H1 (cell line): ENCODE results near the gene HNF1B. TPM values are rescaled to one million over a fixed set of nuclear protein-coding genes. Genes with fewer than 3 reads are reported as not detected.

Source experiments
- CTCF ChIA-PET: fragments of 300-600 bp; sonication (Branson Sonifier 250); formaldehyde crosslinking; loops from one replicate; lab custom pipeline; 2021; ENCODE audit not compliant: partially characterized antibody; lab: Charles Lee
- POLR2A ChIA-PET: fragments of 300-600 bp; sonication (Branson Sonifier 250); formaldehyde crosslinking; loops from one replicate; lab custom pipeline; 2021; ENCODE audit warnings: inconsistent platforms; ENCODE audit not compliant: partially characterized antibody; lab: Charles Lee
- DNase-seq, 2 experiments: peaks; one replicate each; pipeline versions ENCODE4 v3.0.0 to v3.0.0-alpha.2; 2010 to 2022; ENCODE audit warnings: low spot score in 2 of 2, low read depth in 1 of 2, mixed read lengths in 1 of 2
- FAIRE-seq: peaks from 2 replicates; lab custom pipeline; 2011; peaks lifted over from hg19 to GRCh38; lab: Jason Lieb, UNC
- H2AFZ ChIP-seq: 2 replicates; pipeline ENCODE4 v1.8.1; 2012; ENCODE audit warnings: low read length, inconsistent platforms
- H2AK5ac ChIP-seq: 2 replicates; pipeline ENCODE4 v1.6.1; 2013; ENCODE audit warnings: low read depth, low read length
- H2BK120ac ChIP-seq: replicated peaks from 2 replicates; pipeline ENCODE3; 2013; ENCODE audit warnings: low read depth, low read length, inconsistent platforms
- H2BK12ac ChIP-seq: 2 replicates; pipeline ENCODE4 v1.6.1; 2013; ENCODE audit warnings: low read depth, low read length
- H2BK15ac ChIP-seq: 2 replicates; pipeline ENCODE4 v1.6.1; 2013; ENCODE audit warnings: low read length
- H2BK20ac ChIP-seq: 2 replicates; pipeline ENCODE4 v1.6.1; 2013; ENCODE audit warnings: low read length
- H2BK5ac ChIP-seq: 2 replicates; pipeline ENCODE4 v1.6.1; 2013; ENCODE audit warnings: low read depth, low read length
- H3K14ac ChIP-seq: 2 replicates; pipeline ENCODE4 v1.6.1; 2013; ENCODE audit warnings: inconsistent platforms; ENCODE audit not compliant: insufficient read length
- H3K18ac ChIP-seq: 2 replicates; pipeline ENCODE4 v1.6.1; 2013; ENCODE audit warnings: low read length; ENCODE audit errors: extremely low read depth
- H3K23ac ChIP-seq: 2 replicates; pipeline ENCODE4 v1.6.1; 2013; ENCODE audit warnings: inconsistent platforms; ENCODE audit not compliant: insufficient read length
- H3K23me2 ChIP-seq: 2 replicates; pipeline ENCODE4 v1.6.1; 2013; ENCODE audit warnings: low read depth, low read length
- H3K27ac ChIP-seq: 2 replicates; pipeline ENCODE4 v1.6.1; 2011; ENCODE audit warnings: low read depth, low read length, inconsistent platforms
- H3K27me3 ChIP-seq, 4 experiments: replicated peaks in 1 of 4; 1 replicate in 1 of 4; 2 replicates in 3 of 4; pipeline versions ENCODE4 v1.6.1 to v1.8.1; 2011 to 2013; ENCODE audit warnings: low read length in 3 of 4, mild to moderate bottlenecking in 3 of 4, inconsistent platforms in 2 of 4, mixed read lengths in 2 of 4, moderate library complexity in 1 of 4; ENCODE audit not compliant: control insufficient read depth in 3 of 4, insufficient read depth in 3 of 4; ENCODE audit errors: extremely low read depth in 1 of 4
- H3K36me3 ChIP-seq, 4 experiments: 2 replicates each; pipeline versions ENCODE4 v1.6.1 to v1.8.1; 2011 to 2013; ENCODE audit warnings: mild to moderate bottlenecking in 4 of 4, low read length in 3 of 4, moderate library complexity in 2 of 4, control low read depth in 1 of 4, inconsistent platforms in 1 of 4; ENCODE audit not compliant: insufficient read depth in 4 of 4, control insufficient read depth in 2 of 4
- H3K4ac ChIP-seq: replicated peaks from 2 replicates; pipeline ENCODE3; 2013; ENCODE audit warnings: low read length, low read depth, mixed read lengths, inconsistent platforms; ENCODE audit not compliant: insufficient read length
- H3K4me1 ChIP-seq, 4 experiments: replicated peaks in 1 of 4; 1 replicate in 1 of 4; 2 replicates in 3 of 4; pipeline versions ENCODE4 v1.6.1 to v1.8.1; 2011 to 2013; ENCODE audit warnings: low read length in 3 of 4, inconsistent platforms in 2 of 4, mixed read lengths in 1 of 4; ENCODE audit not compliant: insufficient read depth in 4 of 4, control insufficient read depth in 3 of 4
- H3K4me2 ChIP-seq, 2 experiments: 2 replicates each; pipeline versions ENCODE4 v1.6.1 to v1.8.1; 2011 to 2013; ENCODE audit warnings: low read depth in 2 of 2, low read length in 2 of 2, control low read depth in 1 of 2, inconsistent platforms in 1 of 2, mild to moderate bottlenecking in 1 of 2; ENCODE audit not compliant: insufficient read depth in 1 of 2
- H3K4me3 ChIP-seq, 4 experiments: fragments of 200-600, 300-600 bp in 1 of 4; sonication (generic), shearing (Covaris generic), sonication (Bioruptor Twin) in 1 of 4; 2 replicates each; pipeline versions ENCODE4 v1.5.1 to v1.8.1; 2011 to 2016; ENCODE audit warnings: low read length in 4 of 4, low read depth in 3 of 4, control low read depth in 2 of 4, inconsistent platforms in 2 of 4, mild to moderate bottlenecking in 2 of 4, mixed read lengths in 1 of 4, moderate library complexity in 1 of 4; ENCODE audit not compliant: insufficient read depth in 2 of 4; ENCODE audit errors: extremely low read depth in 1 of 4
- H3K56ac ChIP-seq: replicated peaks from 2 replicates; pipeline ENCODE3; 2013; ENCODE audit warnings: low read depth, mild to moderate bottlenecking, mixed read lengths, low read length, inconsistent platforms; ENCODE audit not compliant: insufficient read length
- H3K79me1 ChIP-seq: 2 replicates; pipeline ENCODE4 v1.6.1; 2013; ENCODE audit warnings: low read depth, low read length, control low read depth
- H3K79me2 ChIP-seq, 2 experiments: 2 replicates each; pipeline versions ENCODE4 v1.6.1 to v1.8.1; 2012 to 2013; ENCODE audit warnings: low read length in 2 of 2, mild to moderate bottlenecking in 2 of 2, inconsistent platforms in 1 of 2; ENCODE audit not compliant: insufficient read depth in 2 of 2, control insufficient read depth in 1 of 2
- H3K9ac ChIP-seq, 4 experiments: replicated peaks in 1 of 4; 1 replicate in 1 of 4; 2 replicates in 3 of 4; pipeline versions ENCODE4 v1.6.1 to v1.8.1; 2011 to 2013; ENCODE audit warnings: low read depth in 3 of 4, low read length in 3 of 4, control low read depth in 2 of 4, mild to moderate bottlenecking in 2 of 4, moderate library complexity in 2 of 4, inconsistent platforms in 1 of 4; ENCODE audit errors: extremely low read depth in 1 of 4
- H3K9me3 ChIP-seq, 2 experiments: 2 replicates each; pipeline versions ENCODE4 v1.6.1 to v1.8.1; 2012 to 2013; ENCODE audit warnings: mild to moderate bottlenecking in 2 of 2, moderate library complexity in 2 of 2, control low read depth in 1 of 2, inconsistent platforms in 1 of 2, low read depth in 1 of 2, low read length in 1 of 2, mixed read lengths in 1 of 2; ENCODE audit not compliant: insufficient read depth in 2 of 2
- H4K20me1 ChIP-seq, 2 experiments: replicated peaks in 1 of 2; 2 replicates each; pipeline versions ENCODE3 to v1.8.1; 2011 to 2013; ENCODE audit warnings: inconsistent platforms in 2 of 2, low read length in 2 of 2, mild to moderate bottlenecking in 1 of 2; ENCODE audit not compliant: insufficient read depth in 2 of 2, control insufficient read depth in 1 of 2
- H4K5ac ChIP-seq: 2 replicates; pipeline ENCODE4 v1.6.1; 2013; ENCODE audit warnings: low read length, low read depth, mixed read lengths, inconsistent platforms; ENCODE audit not compliant: insufficient read length
- H4K8ac ChIP-seq: 2 replicates; pipeline ENCODE4 v1.8.0; 2013; ENCODE audit warnings: mild to moderate bottlenecking, moderate library complexity, low read length, inconsistent platforms; ENCODE audit not compliant: insufficient read depth; ENCODE audit errors: extremely low read depth
- H4K91ac ChIP-seq: replicated peaks from 2 replicates; pipeline ENCODE3; 2013; ENCODE audit warnings: low read length, mixed read lengths, inconsistent platforms; ENCODE audit not compliant: insufficient read length
- CBX8 ChIP-seq: fragments of 300-800, 300-1000 bp; sonication (generic); IDR thresholded peaks from 2 replicates; pipeline ENCODE4 v1.7.1; 2016; ENCODE audit warnings: low read depth, low read length, borderline replicate concordance
- HDAC2 ChIP-seq, 2 experiments: fragments of 300-600 bp in 1 of 2; sonication (generic) in 1 of 2; IDR thresholded peaks; 2 replicates each; pipeline ENCODE4 v1.6.1; 2011 to 2012; ENCODE audit warnings: low read depth in 2 of 2, low read length in 2 of 2, mild to moderate bottlenecking in 2 of 2, moderate library complexity in 2 of 2, borderline replicate concordance in 1 of 2, inconsistent platforms in 1 of 2
- YY1 ChIP-seq: IDR thresholded peaks from 2 replicates; pipeline ENCODE4 v1.6.1; 2011; ENCODE audit warnings: low read depth, mild to moderate bottlenecking, low read length
- WGBS, 2 experiments: shearing (Covaris generic) in 1 of 2; methylation state at CpG; one replicate each; pipeline versions ENCODE4 v1.1.6 to v1.1.7; 2013 to 2015; ENCODE audit warnings: low lambda C conversion rate in 2 of 2, mixed read lengths in 2 of 2, inconsistent platforms in 1 of 2, low coverage in 1 of 2, missing lambda C conversion rate in 1 of 2; ENCODE audit not compliant: insufficient replicate concordance in 2 of 2, insufficient coverage in 1 of 2, insufficient read length in 1 of 2; ENCODE audit errors: extremely low coverage in 1 of 2, missing lambda C conversion rate in 1 of 2; 5-methylcytosine and 5-hydroxymethylcytosine counted together
- polyA plus RNA-seq, 7 experiments: library from polyadenylated mRNA; depleted of rRNA in 3 of 7; stranded (reverse) in 5 of 7; unstranded in 2 of 7; fragments of >200 nt in 5 of 7; fragments of 200-250 nt in 2 of 7; gene quantifications; 1 replicate in 5 of 7; 2 replicates in 1 of 7; 4 replicates in 1 of 7; pipeline versions ENCODE4 v1.2.1 to v1.2.3, GENCODE V29; 2011 to 2013; ENCODE audit warnings: missing spikeins in 2 of 7, mixed read lengths in 2 of 7
- total RNA-seq: library from RNA; stranded (reverse); fragmentation: NEBNext Ultra II Directional; extraction: Animal tissue kit (Norgen Biotek cat#: 25700); gene quantifications from 2 replicates; pipeline ENCODE4 v1.2.1, GENCODE V29; 2021

Gene HNF1B
- total and polyA plus RNA-seq, 2 of the 8 experiments (the other 6 are each of a cell fraction or from before 2014, with no cell fraction given): 0.13 to 0.30 TPM

DNA sequence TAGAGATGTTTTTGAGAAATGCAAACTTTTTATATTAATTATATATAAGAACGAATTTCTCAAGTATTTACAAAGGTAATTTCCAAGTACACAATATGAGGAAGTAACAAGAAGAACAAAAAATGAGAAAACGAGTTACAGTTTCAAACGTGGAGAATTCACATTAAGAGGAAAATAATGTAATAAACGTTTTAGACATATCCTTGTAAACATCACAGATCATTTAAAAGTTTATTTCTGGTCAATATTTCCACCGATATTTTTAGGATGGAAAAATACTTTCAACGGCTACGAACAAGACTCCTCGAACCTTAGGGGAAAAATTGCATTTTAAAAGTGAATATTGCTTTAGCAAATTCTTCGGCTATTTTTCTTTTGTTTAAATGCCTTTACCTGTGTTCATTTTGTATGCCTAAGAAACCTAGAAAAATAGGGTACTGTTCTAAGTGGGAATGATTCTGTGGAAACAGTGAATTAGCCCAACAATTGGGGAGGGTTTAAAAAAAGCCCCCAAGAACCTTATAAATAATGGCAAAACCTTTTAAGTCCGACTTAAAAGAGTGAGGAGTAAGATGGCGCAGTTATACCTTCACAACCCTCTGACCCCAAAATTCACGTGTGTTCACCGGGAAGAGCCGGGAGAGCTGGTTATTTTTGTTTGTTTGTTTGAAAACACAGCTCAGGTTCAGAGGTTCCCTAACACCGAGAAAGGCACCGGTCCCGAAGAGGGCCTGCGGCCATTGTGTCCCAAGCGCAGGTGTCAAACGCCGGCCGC is 3.3 kb downstream of the HNF1B start:
- no peak overlapping the region for H2BK5ac ChIP-seq
- no peak for TF ChIP-seq HDAC2 (IDR thresholded peaks at IDR 0.05; ENCODE audit: borderline replicate concordance in 1 of 2, low read depth in 2 of 2, low read length in 2 of 2)
- peak; percentile 70; the same call in 1 of the 2 replicates for TF ChIP-seq YY1
- 0 out of 2 replicates have a peak, but pooled peaks have one; percentile 18 for TF ChIP-seq CBX8
- TF ChIP-seq, all 59 proteins: peak for 2
- no peaks in the 10 kb centered on the region for H3K79me2 ChIP-seq
- DNase-seq (no peak), FAIRE-seq (no peak)
- H4K91ac ChIP-seq: no peak overlapping the region
- peaks cover 57 to 91% (median 80%) of the 10 kb centered on the region in 4 experiments for H3K27me3 ChIP-seq
- peaks cover 0 to 7% (median 0%) of the 10 kb centered on the region in 4 experiments; a peak in 1 of 8 replicates for H3K36me3 ChIP-seq
- H2BK120ac ChIP-seq: no peak overlapping the region
- H3K23me2 ChIP-seq: peaks cover 18% of the 10 kb centered on the region; the same call in 1 of the 2 replicates
- peak overlapping the region; percentile 10 to 69 (median 38); a peak in 7 of 8 replicates for H3K4me3 ChIP-seq
- WGBS, 2 experiments: 14% methylated on average over 22 of the region's 22 CpGs; no CpG with 5 or more reads in 1 of the 2 experiments
- no peaks in the 10 kb centered on the region for H3K9me3 ChIP-seq
- ChIA-PET POLR2A (no interaction called here), CTCF (no interaction called here)
- H2BK12ac ChIP-seq: no peak overlapping the region
- no peak overlapping the region for H3K4ac ChIP-seq
- no peak overlapping the region for H2AK5ac ChIP-seq
- peak overlapping the region; percentile 84; the same call in 1 of the 2 replicates for H2AFZ ChIP-seq
- H3K27ac ChIP-seq: no peak overlapping the region
- peaks cover 1 to 2% of the 10 kb centered on the region in 2 experiments for H4K20me1 ChIP-seq
- H3K18ac ChIP-seq: no peak overlapping the region
- H2BK20ac ChIP-seq: no peak overlapping the region
- H3K23ac ChIP-seq: no peak overlapping the region
- H3K9ac ChIP-seq: no peak overlapping the region
- no peak overlapping the region for H4K5ac ChIP-seq
- no peak overlapping the region for H2BK15ac ChIP-seq
- H3K4me2 ChIP-seq: peak overlapping the region; percentile 87 to 94
- H3K4me1 ChIP-seq: peaks cover 0 to 21% (median 15%) of the 10 kb centered on the region in 4 experiments; a peak in 5 of 7 replicates
- H4K8ac ChIP-seq: no peak overlapping the region; the same call in 1 of the 2 replicates
- H3K14ac ChIP-seq: no peak overlapping the region
- no peaks in the 10 kb centered on the region for H3K79me1 ChIP-seq
- H3K56ac ChIP-seq: no peak overlapping the region
